Measurements from ENCODE around the gene CPNE7.

DNA sequence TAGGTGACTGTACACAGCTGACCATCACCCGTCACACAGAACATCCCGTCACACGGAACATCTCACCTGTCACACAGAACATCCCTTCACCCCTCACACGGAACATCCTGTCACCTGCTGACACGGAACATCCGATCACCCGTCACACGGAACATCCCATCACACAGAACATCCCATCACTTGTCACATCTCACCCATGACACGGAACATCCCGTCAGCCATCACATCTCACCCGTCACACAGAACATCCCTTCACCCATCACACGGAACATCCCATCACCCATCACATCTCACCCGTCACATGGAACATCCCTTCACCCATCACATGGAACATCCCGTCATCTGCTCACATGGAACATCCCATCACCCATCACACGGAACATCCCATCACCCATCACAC lies 3.8 kb downstream of the CPNE7 start:
- TF ChIP-seq, protein P1, sequence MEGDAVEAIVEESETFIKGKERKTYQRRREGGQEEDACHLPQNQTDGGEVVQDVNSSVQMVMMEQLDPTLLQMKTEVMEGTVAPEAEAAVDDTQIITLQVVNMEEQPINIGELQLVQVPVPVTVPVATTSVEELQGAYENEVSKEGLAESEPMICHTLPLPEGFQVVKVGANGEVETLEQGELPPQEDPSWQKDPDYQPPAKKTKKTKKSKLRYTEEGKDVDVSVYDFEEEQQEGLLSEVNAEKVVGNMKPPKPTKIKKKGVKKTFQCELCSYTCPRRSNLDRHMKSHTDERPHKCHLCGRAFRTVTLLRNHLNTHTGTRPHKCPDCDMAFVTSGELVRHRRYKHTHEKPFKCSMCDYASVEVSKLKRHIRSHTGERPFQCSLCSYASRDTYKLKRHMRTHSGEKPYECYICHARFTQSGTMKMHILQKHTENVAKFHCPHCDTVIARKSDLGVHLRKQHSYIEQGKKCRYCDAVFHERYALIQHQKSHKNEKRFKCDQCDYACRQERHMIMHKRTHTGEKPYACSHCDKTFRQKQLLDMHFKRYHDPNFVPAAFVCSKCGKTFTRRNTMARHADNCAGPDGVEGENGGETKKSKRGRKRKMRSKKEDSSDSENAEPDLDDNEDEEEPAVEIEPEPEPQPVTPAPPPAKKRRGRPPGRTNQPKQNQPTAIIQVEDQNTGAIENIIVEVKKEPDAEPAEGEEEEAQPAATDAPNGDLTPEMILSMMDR (IDR thresholded peaks at IDR 0.05), result no peak
- no peak for TF ChIP-seq EZH2 (IDR thresholded peaks at IDR 0.05; ENCODE audit: borderline replicate concordance, insufficient read depth, low read depth, low read length, poor library complexity, severe bottlenecking)

Measured in B cell (primary cell).